ENCODE results near the gene GSAP.

DNA sequence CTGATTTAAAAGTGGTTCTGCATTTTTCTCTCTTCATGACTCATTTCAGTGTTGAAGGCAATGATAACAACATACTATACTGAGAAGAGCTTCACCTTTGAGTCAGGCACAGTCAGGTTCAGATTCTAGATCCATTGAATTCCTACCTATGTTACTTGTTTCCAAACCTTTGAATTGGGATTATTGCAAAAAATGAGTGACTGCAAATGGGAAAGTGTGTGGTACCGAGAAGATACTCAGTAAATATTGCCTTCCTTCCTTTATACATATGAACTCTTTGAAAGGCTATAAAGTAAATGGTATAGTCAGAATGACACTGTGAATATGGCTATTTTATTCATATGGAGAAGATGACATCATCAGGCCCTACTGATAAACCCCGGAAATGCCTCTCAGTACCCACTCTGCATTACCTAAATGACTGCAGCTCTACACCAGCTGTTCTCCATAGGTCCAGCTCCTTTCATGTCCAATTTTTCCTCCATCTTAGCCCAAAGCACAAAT is 149.8 kb downstream of the GSAP start:
- TF ChIP-seq CTCF (IDR thresholded peaks at IDR 0.05; ENCODE audit: low read depth, low read length) (no peak), POLR2A (IDR thresholded peaks at IDR 0.05; ENCODE audit: extremely low read depth, insufficient read length) (no peak)
